Adipocyte (in vitro differentiated cells): ENCODE data around the gene GPM6B.
A peak's percentile ranks its signal among the peaks of the same experiment; 100 is the strongest.
"Not testable (repeated sequence)": the region's sequence is repeated elsewhere in the genome, so short reads cannot be mapped to it uniquely, and the experiment has no call there.

Source experiments
- DNase-seq: peaks from one replicate; pipeline ENCODE4 v3.0.0-alpha.2; 2015; ENCODE audit warnings: low read depth
- H3K27me3 ChIP-seq: replicated peaks from 2 replicates; pipeline ENCODE4 v1.7.0; 2013; ENCODE audit warnings: mild to moderate bottlenecking, low read length, moderate library complexity; ENCODE audit not compliant: control insufficient read depth, insufficient read depth
- H3K36me3 ChIP-seq: 2 replicates; pipeline ENCODE4 v1.7.0; 2013; ENCODE audit warnings: low read length, mild to moderate bottlenecking, moderate library complexity; ENCODE audit not compliant: control insufficient read depth, insufficient read depth, severe bottlenecking
- H3K4me1 ChIP-seq: 2 replicates; pipeline ENCODE4 v1.7.0; 2013; ENCODE audit warnings: mild to moderate bottlenecking, low read length, moderate library complexity; ENCODE audit not compliant: control insufficient read depth, insufficient read depth
- H3K4me3 ChIP-seq: 2 replicates; pipeline ENCODE4 v1.7.0; 2013; ENCODE audit warnings: mild to moderate bottlenecking, low read length, moderate library complexity
- H3K9ac ChIP-seq: 2 replicates; pipeline ENCODE4 v1.7.0; 2013; ENCODE audit warnings: mild to moderate bottlenecking, low read length, moderate library complexity
- H3K9me3 ChIP-seq: 2 replicates; pipeline ENCODE4 v1.7.0; 2013; ENCODE audit warnings: mild to moderate bottlenecking, low read length, moderate library complexity; ENCODE audit not compliant: control insufficient read depth

Gene GPM6B

GRCh38 chrX:13724878-13725277 is 92.0 kb downstream of the GPM6B start:
- not testable (repeated sequence) for DNase-seq, H3K9me3 ChIP-seq, H3K27me3 ChIP-seq, H3K9ac ChIP-seq, H3K4me3 ChIP-seq, H3K36me3 ChIP-seq
- peaks cover 11% of the 10 kb centered on the region for H3K4me1 ChIP-seq

GRCh38 chrX:13721819-13722519 is 94.9 kb downstream of the GPM6B start:
- peaks cover 13% of the 10 kb centered on the region for H3K36me3 ChIP-seq
- peak; percentile 71 for DNase-seq
- peaks cover 21% of the 10 kb centered on the region for H3K4me1 ChIP-seq
- H3K4me3 ChIP-seq: no peak overlapping the region
- no peaks in the 10 kb centered on the region for H3K9me3 ChIP-seq
- H3K9ac ChIP-seq: no peak overlapping the region
- no peaks in the 10 kb centered on the region for H3K27me3 ChIP-seq

GRCh38 chrX:13721371-13721770 is 95.5 kb downstream of the GPM6B start:
- no peaks in the 10 kb centered on the region for H3K9me3 ChIP-seq
- H3K36me3 ChIP-seq: peaks cover 16% of the 10 kb centered on the region
- H3K9ac ChIP-seq: no peak overlapping the region
- H3K4me3 ChIP-seq: no peak overlapping the region
- H3K4me1 ChIP-seq: peaks cover 21% of the 10 kb centered on the region
- peak; percentile 32 for DNase-seq
- H3K27me3 ChIP-seq: no peaks in the 10 kb centered on the region
